Measurements from ENCODE around the gene EBF4.

- TF ChIP-seq CTCF (IDR thresholded peaks at IDR 0.05) (peak; percentile 29 to 51 (median 36)), POLR2A (IDR thresholded peaks at IDR 0.05) (no peak)
These were observed 63.6 kb downstream of the EBF4 start for GRCh38 chr20:2756056-2756611.

All from uterus (tissue), 2 donors.